ENCODE results near the gene DMAC2L. TPM values are rescaled to one million over a fixed set of nuclear protein-coding genes. Genes with fewer than 3 reads are reported as not detected.
"Not testable (repeated sequence)": the region's sequence is repeated elsewhere in the genome, so short reads cannot be mapped to it uniquely, and the experiment has no call there.

The DMAC2L gene
- 10 to 100 TPM; 20.9 to 23.0 (median 21.7) TPM for polyA plus RNA-seq (ENCODE audit: insufficient read length in 3 of 3)

DNA sequence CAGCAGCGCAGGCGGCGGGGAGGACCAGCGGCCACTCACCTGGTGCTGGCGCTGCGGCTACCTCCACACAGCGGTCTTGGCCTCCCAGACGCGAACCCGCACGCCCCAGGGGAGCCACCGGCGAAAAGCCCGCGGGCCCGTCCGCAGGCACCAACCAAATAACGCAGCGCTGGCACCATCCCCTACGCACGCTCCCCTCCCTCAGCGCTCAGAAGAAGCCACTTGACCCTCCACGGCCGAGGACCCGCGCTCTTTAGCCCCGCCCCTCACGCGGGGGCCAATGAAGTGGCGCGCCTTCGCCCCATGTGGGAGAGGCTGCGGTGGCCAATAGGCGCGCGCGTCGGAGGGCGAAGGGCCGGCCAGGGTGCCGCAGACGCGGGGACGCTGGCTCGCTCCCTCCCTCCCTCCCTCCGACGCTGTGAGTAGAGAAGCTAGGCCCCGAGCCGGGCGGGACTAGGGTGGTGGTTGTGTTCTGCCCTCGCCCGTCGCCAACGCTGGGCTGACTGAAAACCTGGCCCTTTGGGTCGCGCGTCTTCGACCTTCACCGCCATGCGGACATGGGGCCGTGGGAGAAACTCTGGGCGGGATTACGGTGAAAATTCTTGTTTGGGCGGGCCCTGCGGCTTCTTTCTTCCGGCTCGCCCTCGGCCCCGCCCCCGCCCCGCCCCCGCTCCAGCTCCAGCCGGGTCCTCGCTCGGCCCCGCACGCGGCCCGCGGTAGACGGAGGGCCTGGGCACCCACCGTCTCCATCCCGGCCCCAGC is at the start of gene DMAC2L, which contains the start of gene L2HGDH:
Gene DMAC2L, plus strand, starts transcription at position 353 of the 762 bp plus-strand sequence. CDS start 9,164 bp downstream, outside the sequence.
Gene L2HGDH, minus strand, starts transcription at position 258 of the 762 bp plus-strand sequence. Its CDS starts 79 bp downstream, at position 179.
- peak; percentile 83 to 94 (median 89) for DNase-seq (ENCODE audit: low read depth in 3 of 3, low spot score in 2 of 3)

DNA sequence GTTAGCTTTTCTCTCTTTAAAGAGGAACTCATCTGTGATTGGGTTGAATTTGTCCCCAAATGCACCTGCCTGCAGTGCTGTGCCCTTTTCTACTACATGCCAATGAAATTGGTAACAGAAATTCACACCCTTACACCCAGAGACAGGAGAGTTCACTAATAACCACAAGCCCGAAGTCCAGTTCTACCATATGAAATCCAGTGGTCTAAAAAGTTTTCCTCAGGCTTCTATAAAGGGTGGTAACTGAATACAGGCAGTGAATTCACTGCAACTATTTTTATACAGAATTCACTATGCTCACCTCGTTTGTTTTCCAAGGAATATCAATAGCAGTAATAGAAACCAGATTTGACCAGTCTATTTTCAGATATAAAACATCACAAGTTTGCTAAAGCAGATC is 49.3 kb upstream of the DMAC2L start:
- no peak for DNase-seq (ENCODE audit: low read depth in 3 of 3, low spot score in 2 of 3)

- DNase-seq (ENCODE audit: low read depth in 3 of 3, low spot score in 2 of 3), result no peak
Observed at GRCh38 chr14:50263321-50263720, 48.8 kb upstream of the DMAC2L start.

- DNase-seq (ENCODE audit: low read depth in 3 of 3, low spot score in 2 of 3), result no peak
Observed at GRCh38 chr14:50265029-50265428, 47.1 kb upstream of the DMAC2L start.

GRCh38 chr14:50270932-50271331 is 41.2 kb upstream of the DMAC2L start:
- DNase-seq (ENCODE audit: low read depth in 3 of 3, low spot score in 2 of 3), result no peak

GRCh38 chr14:50272498-50272897 is 39.6 kb upstream of the DMAC2L start:
- DNase-seq (ENCODE audit: low read depth in 3 of 3, low spot score in 2 of 3), result no peak

- no peak for DNase-seq (ENCODE audit: low read depth in 3 of 3, low spot score in 2 of 3)
Observed at GRCh38 chr14:50285861-50286260, 26.3 kb upstream of the DMAC2L start.

GRCh38 chr14:50288146-50288545 is 24.0 kb upstream of the DMAC2L start:
- no peak for DNase-seq (ENCODE audit: low read depth in 3 of 3, low spot score in 2 of 3)

DNA sequence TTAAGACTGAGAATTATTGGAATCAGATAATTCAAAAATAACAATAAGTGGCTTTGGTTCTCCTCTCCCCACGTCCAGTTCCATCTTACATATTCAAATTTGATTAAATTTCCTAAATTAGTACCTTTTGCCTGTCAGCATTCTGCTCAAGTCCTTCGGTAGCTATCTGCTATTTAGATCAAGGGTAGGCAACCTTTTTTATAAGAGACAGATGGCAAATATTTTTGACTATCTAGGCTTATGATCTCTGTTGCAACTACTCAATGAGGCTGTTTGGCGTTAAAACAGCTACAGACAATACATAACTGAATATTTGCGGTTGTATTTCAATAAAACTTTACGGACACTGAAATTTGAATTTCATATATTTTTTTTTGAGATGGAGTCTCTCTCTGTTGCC is 21.8 kb upstream of the DMAC2L start:
- DNase-seq (ENCODE audit: low read depth in 3 of 3, low spot score in 2 of 3), result no peak

- no peak for DNase-seq (ENCODE audit: low read depth in 3 of 3, low spot score in 2 of 3)
Observed at GRCh38 chr14:50299585-50299984, 12.5 kb upstream of the DMAC2L start.

GRCh38 chr14:50301914-50302313 is 10.2 kb upstream of the DMAC2L start:
- no peak for DNase-seq (ENCODE audit: low read depth in 3 of 3, low spot score in 2 of 3)

GRCh38 chr14:50303744-50304471 is 8.2 kb upstream of the DMAC2L start:
- no peak for DNase-seq (ENCODE audit: low read depth in 3 of 3, low spot score in 2 of 3)

DNA sequence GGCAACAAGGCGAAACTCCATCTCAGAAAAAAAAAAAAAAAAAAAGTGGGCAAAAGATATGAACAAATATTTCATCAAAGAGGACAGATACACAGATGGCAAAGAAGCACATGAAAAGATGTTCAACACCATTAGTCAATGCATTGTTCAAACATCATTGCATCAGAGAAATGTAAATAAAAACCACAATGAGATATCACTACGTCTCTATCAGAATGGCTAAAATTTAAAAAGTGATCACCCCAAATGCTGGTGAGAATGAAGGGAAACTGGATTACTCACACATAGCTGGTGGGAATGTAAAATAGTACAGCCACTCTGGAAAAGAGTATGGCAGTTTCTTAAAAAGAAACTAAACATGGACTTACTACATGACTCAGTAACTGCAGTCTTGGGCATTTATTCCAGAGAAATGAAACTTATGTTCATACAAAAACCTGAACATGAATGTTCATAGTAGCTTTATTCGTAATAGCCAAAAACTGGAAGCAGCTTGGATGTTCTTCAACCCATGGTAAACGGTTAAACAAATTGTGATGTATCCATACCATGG is 3.7 kb upstream of the DMAC2L start:
- no peak for DNase-seq (ENCODE audit: low read depth in 3 of 3, low spot score in 2 of 3)

GRCh38 chr14:50310445-50310844 is 1.7 kb upstream of the DMAC2L start:
- DNase-seq (ENCODE audit: low read depth in 3 of 3, low spot score in 2 of 3), result no peak

DNA sequence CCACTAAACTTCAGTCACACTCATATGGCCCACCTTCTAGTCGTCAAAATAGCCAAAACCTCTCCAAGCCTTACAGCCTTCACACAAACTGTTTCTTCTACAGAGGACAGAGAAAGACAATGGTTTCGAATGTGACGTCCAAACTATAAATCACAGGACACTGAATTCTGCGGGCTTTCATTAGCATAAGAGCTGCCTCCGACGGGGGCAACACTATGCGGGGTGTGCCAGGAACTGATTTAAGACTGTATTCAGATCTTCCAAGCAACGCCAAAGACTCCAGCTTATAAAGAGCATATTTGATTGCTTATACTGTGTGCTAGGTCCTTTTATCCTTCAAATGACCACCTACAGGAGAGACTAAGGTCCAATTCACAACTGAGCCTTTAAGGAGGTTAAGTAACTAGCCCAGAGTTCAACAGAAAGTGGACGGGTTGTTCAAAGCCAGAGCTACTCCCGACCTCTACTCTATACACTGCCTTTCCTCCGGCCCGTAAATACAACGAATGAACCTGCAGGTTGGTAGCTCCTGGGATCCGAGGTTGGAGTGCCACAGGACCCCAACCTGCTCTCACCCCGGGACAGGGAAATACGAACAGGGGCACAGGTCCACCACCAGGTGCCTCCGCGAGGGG is 670 bp upstream of the DMAC2L start:
- DNase-seq (ENCODE audit: low read depth in 3 of 3, low spot score in 2 of 3), result peak in 1 of 3 donors; percentile 27

GRCh38 chr14:50312734-50313054 is 570 bp downstream of the DMAC2L start:
- peak in 1 of 3 donors; percentile 60 for DNase-seq (ENCODE audit: low read depth in 3 of 3, low spot score in 2 of 3)

DNA sequence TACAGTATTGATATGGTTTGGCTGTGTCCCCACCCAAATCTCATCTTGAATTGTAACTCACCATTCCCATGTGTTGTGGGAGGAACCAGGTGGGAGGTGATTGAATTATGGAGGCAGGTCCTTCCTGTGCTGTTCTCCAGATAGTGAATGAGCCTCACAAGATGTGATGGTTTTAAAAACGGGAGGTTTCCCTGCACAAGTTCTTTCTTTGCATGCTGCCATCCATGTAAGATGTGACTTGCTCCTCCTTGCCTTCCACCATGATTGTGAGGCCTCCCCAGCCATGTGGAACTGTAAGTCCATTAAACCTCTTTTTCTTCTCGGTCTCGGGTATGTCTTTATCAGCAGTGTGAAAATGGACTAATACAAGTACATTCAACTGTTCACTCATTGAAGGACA is 2.0 kb downstream of the DMAC2L start:
- DNase-seq (ENCODE audit: low read depth in 3 of 3, low spot score in 2 of 3), result not testable (repeated sequence)

DNA sequence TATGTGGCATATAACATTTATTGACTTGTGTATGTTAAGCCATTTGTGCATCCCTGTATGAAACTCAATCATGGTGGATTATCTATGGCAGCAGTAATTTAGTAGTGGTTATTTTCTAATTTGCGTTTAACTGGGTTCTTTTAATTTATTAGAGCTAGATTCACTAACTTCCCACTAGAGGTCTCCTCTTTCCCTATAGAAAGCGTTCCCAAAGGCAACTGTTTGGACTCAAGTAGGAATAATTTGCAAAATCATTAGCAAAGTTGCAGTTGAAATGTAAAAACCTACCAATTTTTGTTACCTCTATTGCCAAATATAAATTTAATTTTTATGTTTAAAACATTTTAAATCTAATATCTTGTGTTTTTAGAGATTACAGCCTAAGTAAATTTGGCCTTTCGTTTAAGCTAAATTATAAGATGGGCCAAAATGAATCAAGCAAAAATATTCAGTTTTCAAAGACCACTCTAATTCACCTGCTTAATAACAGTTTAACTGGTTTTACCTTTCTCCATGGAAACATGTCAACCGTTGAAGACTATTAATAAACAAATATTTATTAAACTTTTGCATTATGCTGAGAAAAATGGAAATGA is 6.0 kb downstream of the DMAC2L start:
- no peak for DNase-seq (ENCODE audit: low read depth in 3 of 3, low spot score in 2 of 3)

DNA sequence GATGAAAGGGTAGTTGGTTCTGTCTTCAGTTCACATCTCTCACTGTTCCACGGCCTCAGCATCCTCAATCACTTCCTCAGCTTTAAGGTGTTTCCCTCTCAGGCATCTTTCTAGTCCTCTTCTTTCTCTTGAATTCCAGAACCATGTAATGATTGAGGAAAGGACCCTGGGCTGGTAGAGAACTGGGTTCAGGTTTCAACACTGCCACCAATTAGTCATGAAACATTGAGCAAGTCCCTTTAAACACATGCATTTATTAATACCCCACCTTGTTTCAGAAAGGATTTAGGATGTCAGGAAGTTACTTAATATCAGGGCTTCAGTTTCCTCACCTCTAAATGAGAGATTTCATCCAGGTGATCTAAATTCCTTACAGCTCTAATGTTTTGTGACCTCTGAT is 7.2 kb downstream of the DMAC2L start:
- DNase-seq (ENCODE audit: low read depth in 3 of 3, low spot score in 2 of 3), result no peak

DNA sequence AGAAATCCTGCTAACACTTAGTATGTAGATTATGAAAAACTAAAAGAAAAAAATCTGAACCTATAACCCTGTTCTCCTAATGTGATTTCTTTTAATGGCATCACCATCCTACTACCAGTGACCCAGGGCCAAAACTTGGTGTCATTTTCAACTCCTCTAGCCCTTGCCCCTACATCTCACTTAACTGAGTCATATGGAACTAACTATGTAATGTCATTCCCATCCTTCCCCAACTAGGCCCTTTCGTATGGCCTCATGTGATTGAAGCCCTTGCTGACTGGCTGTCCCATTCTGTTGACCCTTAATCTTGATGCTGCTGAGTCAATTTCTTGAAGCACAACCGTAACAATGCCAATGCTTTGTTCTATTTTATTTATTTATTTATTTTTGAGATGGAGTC is 7.6 kb downstream of the DMAC2L start:
- DNase-seq (ENCODE audit: low read depth in 3 of 3, low spot score in 2 of 3), result no peak

GRCh38 chr14:50320283-50320682 is 8.2 kb downstream of the DMAC2L start:
- DNase-seq (ENCODE audit: low read depth in 3 of 3, low spot score in 2 of 3), result no peak
